WERI-Rb-1 (cell line): ENCODE results near the gene ANO1.

Source experiments
- DNase-seq: peaks from one replicate; pipeline ENCODE4 v3.0.0-alpha.2; 2020
- H3K27ac ChIP-seq: fragments of 250-450 bp; sonication (Bioruptor Pico); 2 replicates; pipeline ENCODE4 v1.5.1; 2020; ENCODE audit warnings: mild to moderate bottlenecking, moderate library complexity
- H3K27me3 ChIP-seq: fragments of 250-450 bp; sonication (Bioruptor Pico); 2 replicates; pipeline ENCODE4 v1.5.1; 2021; ENCODE audit warnings: mild to moderate bottlenecking, low read depth, moderate library complexity; ENCODE audit not compliant: insufficient read depth, severe bottlenecking
- H3K36me3 ChIP-seq: fragments of 250-450 bp; sonication (Bioruptor Pico); 2 replicates; pipeline ENCODE4 v1.5.1; 2020; ENCODE audit warnings: mild to moderate bottlenecking, moderate library complexity
- H3K4me3 ChIP-seq: 2 replicates; pipeline ENCODE4 v1.5.1; 2011; ENCODE audit warnings: low read depth, mild to moderate bottlenecking, control low read depth, low read length
- H3K9me3 ChIP-seq: fragments of 250-450 bp; sonication (Bioruptor Pico); 2 replicates; pipeline ENCODE4 v1.5.1; 2021; ENCODE audit warnings: mild to moderate bottlenecking, moderate library complexity; ENCODE audit not compliant: severe bottlenecking
- CTCF ChIP-seq: IDR thresholded peaks from 2 replicates; pipeline ENCODE4 v1.5.1; 2011; ENCODE audit warnings: low read depth, mild to moderate bottlenecking, control low read depth, inconsistent platforms, low read length

Gene ANO1

GRCh38 chr11:70168405-70168754 lies 90.3 kb downstream of the ANO1 start:
- no peak for TF ChIP-seq CTCF
- H3K4me3 ChIP-seq = no peak overlapping the region

GRCh38 chr11:70169127-70169526 lies 91.0 kb downstream of the ANO1 start:
- Histone ChIP-seq H3K4me3 (no peak overlapping the region), H3K36me3 (no peaks in the 10 kb centered on the region), H3K27me3 (no peaks in the 10 kb centered on the region), H3K27ac (no peak overlapping the region), H3K9me3 (no peaks in the 10 kb centered on the region)
- TF ChIP-seq CTCF = no peak
- no peak for DNase-seq

More at GRCh38 chr11:70168405-70168754, 90.3 kb downstream of the ANO1 start:
- Histone ChIP-seq H3K36me3 (no peaks in the 10 kb centered on the region), H3K27ac (no peak overlapping the region), H3K27me3 (no peaks in the 10 kb centered on the region), H3K9me3 (no peaks in the 10 kb centered on the region)
- DNase-seq = no peak

- H3K27ac ChIP-seq = no peak overlapping the region
- H3K9me3 ChIP-seq = no peaks in the 10 kb centered on the region
- TF ChIP-seq CTCF = no peak
- H3K36me3 ChIP-seq = no peaks in the 10 kb centered on the region
- H3K4me3 ChIP-seq = no peak overlapping the region
- H3K27me3 ChIP-seq = no peaks in the 10 kb centered on the region
- no peak for DNase-seq
These were observed 91.5 kb downstream of the ANO1 start for GRCh38 chr11:70169632-70170031.

DNA sequence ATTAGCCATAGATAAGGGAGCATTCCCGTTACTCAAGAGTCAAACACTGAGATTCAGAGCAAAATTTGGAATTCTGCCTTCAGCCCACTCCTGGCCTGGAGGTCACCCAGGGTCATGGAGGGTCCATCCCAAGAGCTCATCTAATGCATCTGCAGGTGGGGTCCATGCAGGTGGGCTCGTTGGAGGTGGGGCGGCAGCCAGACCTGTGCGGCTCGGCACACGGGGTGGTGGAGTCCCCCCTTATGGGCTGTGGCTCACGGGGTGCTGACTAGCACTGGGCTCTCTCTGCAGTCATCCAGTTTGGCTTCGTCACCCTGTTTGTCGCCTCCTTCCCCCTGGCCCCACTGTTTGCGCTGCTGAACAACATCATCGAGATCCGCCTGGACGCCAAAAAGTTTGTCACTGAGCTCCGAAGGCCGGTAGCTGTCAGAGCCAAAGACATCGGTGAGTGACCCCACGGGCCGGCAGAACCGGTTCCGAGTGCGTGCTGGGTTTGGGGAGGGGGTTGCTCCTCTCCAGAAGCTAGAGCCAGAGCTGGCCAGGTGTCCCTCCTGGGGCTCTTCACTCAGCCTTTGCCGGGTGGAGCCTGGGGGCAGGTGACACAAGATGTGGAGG lies 92.6 kb downstream of the ANO1 start:
- no peak for TF ChIP-seq CTCF
- H3K27me3 ChIP-seq = no peaks in the 10 kb centered on the region
- H3K4me3 ChIP-seq = no peak overlapping the region
- no peak overlapping the region for H3K27ac ChIP-seq
- no peaks in the 10 kb centered on the region for H3K36me3 ChIP-seq
- no peaks in the 10 kb centered on the region for H3K9me3 ChIP-seq
- DNase-seq = no peak

DNA sequence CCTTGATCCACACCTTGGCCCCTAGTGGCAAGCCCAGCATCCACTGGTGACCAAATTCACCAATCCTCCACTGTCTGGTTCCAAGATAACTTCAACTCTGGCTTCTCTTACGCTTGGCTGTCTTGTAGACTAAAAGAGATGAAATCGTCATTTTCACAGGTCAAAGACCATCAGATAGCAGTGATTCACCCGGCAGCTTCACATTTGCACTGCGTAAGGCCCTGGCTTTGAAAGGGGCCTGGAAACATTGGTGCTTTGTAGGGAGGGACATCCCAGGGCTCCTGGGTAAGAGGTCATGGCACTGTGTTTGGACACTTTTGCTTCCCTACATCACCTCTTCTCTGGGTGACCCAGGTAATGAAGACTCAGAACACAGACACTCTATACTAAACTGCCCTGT lies 94.9 kb downstream of the ANO1 start:
- Histone ChIP-seq H3K27ac (no peak overlapping the region), H3K9me3 (no peaks in the 10 kb centered on the region), H3K4me3 (no peak overlapping the region), H3K27me3 (no peaks in the 10 kb centered on the region), H3K36me3 (no peaks in the 10 kb centered on the region)
- no peak for DNase-seq
- TF ChIP-seq CTCF = no peak
